PC-9 (cell line): ENCODE data around the gene TKT.

Source experiments
- EZH2 ChIP-seq: fragments of 200-600 bp; sonication (generic); IDR thresholded peaks from 2 replicates; pipeline ENCODE4 v1.8.0; 2017; ENCODE audit warnings: antibody characterized with exemption, low read depth
- TF ChIP-seq, protein P1 (sequence below): fragments of 200-600 bp; sonication (generic); conservative IDR thresholded peaks from 2 replicates; pipeline ENCODE4 v1.6.1; 2017; ENCODE audit warnings: mixed run types, antibody characterized with exemption, mild to moderate bottlenecking, moderate library complexity

GRCh38 chr3:53287131-53287629 lies 31.4 kb upstream of the TKT start:
- TF ChIP-seq, protein P1, sequence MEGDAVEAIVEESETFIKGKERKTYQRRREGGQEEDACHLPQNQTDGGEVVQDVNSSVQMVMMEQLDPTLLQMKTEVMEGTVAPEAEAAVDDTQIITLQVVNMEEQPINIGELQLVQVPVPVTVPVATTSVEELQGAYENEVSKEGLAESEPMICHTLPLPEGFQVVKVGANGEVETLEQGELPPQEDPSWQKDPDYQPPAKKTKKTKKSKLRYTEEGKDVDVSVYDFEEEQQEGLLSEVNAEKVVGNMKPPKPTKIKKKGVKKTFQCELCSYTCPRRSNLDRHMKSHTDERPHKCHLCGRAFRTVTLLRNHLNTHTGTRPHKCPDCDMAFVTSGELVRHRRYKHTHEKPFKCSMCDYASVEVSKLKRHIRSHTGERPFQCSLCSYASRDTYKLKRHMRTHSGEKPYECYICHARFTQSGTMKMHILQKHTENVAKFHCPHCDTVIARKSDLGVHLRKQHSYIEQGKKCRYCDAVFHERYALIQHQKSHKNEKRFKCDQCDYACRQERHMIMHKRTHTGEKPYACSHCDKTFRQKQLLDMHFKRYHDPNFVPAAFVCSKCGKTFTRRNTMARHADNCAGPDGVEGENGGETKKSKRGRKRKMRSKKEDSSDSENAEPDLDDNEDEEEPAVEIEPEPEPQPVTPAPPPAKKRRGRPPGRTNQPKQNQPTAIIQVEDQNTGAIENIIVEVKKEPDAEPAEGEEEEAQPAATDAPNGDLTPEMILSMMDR = no peak
- no peak for TF ChIP-seq EZH2
